ENCODE measurements around the gene SYNM.

SYNM gene

GRCh38 chr15:99167640-99168039 lies 62.8 kb downstream of the SYNM start:
- no peak for DNase-seq (ENCODE audit: low read depth)

- DNase-seq (ENCODE audit: low read depth): no peak
These were observed 64.0 kb downstream of the SYNM start for GRCh38 chr15:99168601-99169580.

GRCh38 chr15:99169769-99170311 lies 65.0 kb downstream of the SYNM start:
- DNase-seq (ENCODE audit: low read depth): no peak

GRCh38 chr15:99170476-99171065 lies 65.7 kb downstream of the SYNM start:
- no peak for DNase-seq (ENCODE audit: low read depth)

- DNase-seq (ENCODE audit: low read depth): no peak
These were observed 67.3 kb downstream of the SYNM start for GRCh38 chr15:99172171-99172570.

GRCh38 chr15:99172989-99173388 lies 68.1 kb downstream of the SYNM start:
- no peak for DNase-seq (ENCODE audit: low read depth)

- no peak for DNase-seq (ENCODE audit: low read depth)
These were observed 69.9 kb downstream of the SYNM start for GRCh38 chr15:99174567-99175395.

- no peak for DNase-seq (ENCODE audit: low read depth)
These were observed 71.9 kb downstream of the SYNM start for GRCh38 chr15:99176757-99177156.

GRCh38 chr15:99177679-99178078 lies 72.8 kb downstream of the SYNM start:
- no peak for DNase-seq (ENCODE audit: low read depth)

GRCh38 chr15:99180086-99180963 lies 75.4 kb downstream of the SYNM start:
- DNase-seq (ENCODE audit: low read depth): no peak

GRCh38 chr15:99180964-99181306 lies 76.1 kb downstream of the SYNM start:
- no peak for DNase-seq (ENCODE audit: low read depth)

- no peak for DNase-seq (ENCODE audit: low read depth)
These were observed 76.7 kb downstream of the SYNM start for GRCh38 chr15:99181545-99181971.

GRCh38 chr15:99182791-99183190 lies 77.9 kb downstream of the SYNM start:
- DNase-seq (ENCODE audit: low read depth): no peak
